GM12878 (cell line): ENCODE results near the gene GPC5. TPM values are rescaled to one million over a fixed set of nuclear protein-coding genes. Genes with fewer than 3 reads are reported as not detected.

Source experiments
- ATAC-seq: fragments of 200-7000 bp; cut with Tn5 transposase; 3 replicates; pipeline ENCODE4 v1.9.1; 2020; ENCODE audit warnings: mild to moderate bottlenecking, moderate library complexity
- BruUV-seq: library from RNA; stranded (reverse); fragments of 400-500 nt; replicated peaks from 2 replicates; lab custom pipeline; 2021; lab: Mats Ljungman, UMichigan
- CTCF ChIA-PET: fragments of 300-600 bp; sonication (Branson Sonifier 250); formaldehyde crosslinking; extraction: SDS; loops from one replicate; lab custom pipeline; 2021; ENCODE audit warnings: inconsistent platforms; lab: Yijun Ruan, JAX
- POLR2A ChIA-PET: fragments of 350-600 bp; formaldehyde crosslinking; extraction: SDS; loops from one replicate; lab custom pipeline; 2021; ENCODE audit warnings: inconsistent platforms; lab: Charles Lee
- RAD21 ChIA-PET: fragments of 300-600 bp; sonication (Branson Sonifier 250); formaldehyde crosslinking; loops from one replicate; lab custom pipeline; 2023; ENCODE audit warnings: antibody characterized with exemption; ENCODE audit not compliant: unreplicated experiment; lab: Charles Lee
- SMC1A ChIA-PET: fragments of 300-600 bp; sonication (Branson Sonifier 250); formaldehyde crosslinking; loops from one replicate; lab custom pipeline; 2023; ENCODE audit not compliant: unreplicated experiment, uncharacterized antibody; lab: Charles Lee
- DNase-seq: peaks from one replicate; pipeline ENCODE4 v3.0.0-alpha.2; 2011; ENCODE audit warnings: low read depth, low spot score
- FAIRE-seq: peaks from 3 replicates; lab custom pipeline; 2011; peaks lifted over from hg19 to GRCh38; lab: Jason Lieb, UNC
- H2AFZ ChIP-seq: 2 replicates; pipeline ENCODE4 v1.6.0; 2011; ENCODE audit warnings: low read depth, low read length, control low read depth; ENCODE audit not compliant: control insufficient read depth
- H3K27ac ChIP-seq: 2 replicates; pipeline ENCODE4 v1.5.1; 2011; ENCODE audit warnings: control low read depth; ENCODE audit not compliant: control insufficient read depth, insufficient read depth
- H3K27me3 ChIP-seq, 2 experiments: replicated peaks in 1 of 2; 2 replicates each; pipeline versions ENCODE4 v1.6.0 to v1.6.1; 2011; ENCODE audit warnings: low read length in 1 of 2; ENCODE audit not compliant: control insufficient read depth in 2 of 2, insufficient read depth in 2 of 2
- H3K36me3 ChIP-seq, 2 experiments: 2 replicates each; pipeline ENCODE4 v1.5.1; 2011; ENCODE audit warnings: low read length in 1 of 2; ENCODE audit not compliant: control insufficient read depth in 2 of 2, insufficient read depth in 2 of 2
- H3K4me1 ChIP-seq: 2 replicates; pipeline ENCODE4 v1.6.1; 2011; ENCODE audit warnings: mild to moderate bottlenecking, low read length, moderate library complexity, mixed read lengths; ENCODE audit not compliant: control insufficient read depth, insufficient read depth
- H3K4me2 ChIP-seq: 2 replicates; pipeline ENCODE4 v1.6.0; 2011; ENCODE audit warnings: control low read depth; ENCODE audit not compliant: control insufficient read depth, insufficient read depth
- H3K4me3 ChIP-seq: fragments of 200-600 bp; sonication (generic); 2 replicates; pipeline ENCODE4 v1.5.1; 2016
- H3K79me2 ChIP-seq: 2 replicates; pipeline ENCODE4 v1.6.0; 2011; ENCODE audit warnings: low read length; ENCODE audit not compliant: control insufficient read depth, insufficient read depth
- H3K9ac ChIP-seq: 2 replicates; pipeline ENCODE4 v1.8.0; 2011; ENCODE audit warnings: low read length, control low read depth, mixed read lengths; ENCODE audit not compliant: control insufficient read depth, insufficient read depth
- H3K9me3 ChIP-seq: replicated peaks from 3 replicates; pipeline ENCODE4 v1.5.1; 2011; ENCODE audit warnings: mild to moderate bottlenecking, low read length; ENCODE audit not compliant: control insufficient read depth, insufficient read depth
- H4K20me1 ChIP-seq: 2 replicates; pipeline ENCODE4 v1.6.0; 2011; ENCODE audit not compliant: control insufficient read depth, insufficient read depth
- BHLHE40 ChIP-seq, 2 experiments: fragments of 450-650 bp in 1 of 2; IDR thresholded peaks; 2 replicates each; pipeline ENCODE4 v1.6.1; 2011 to 2017; ENCODE audit warnings: low read depth in 2 of 2, borderline replicate concordance in 1 of 2, improper control_type of control experiment in 1 of 2, low read length in 1 of 2, mild to moderate bottlenecking in 1 of 2
- CBFB ChIP-seq: IDR thresholded peaks from 2 replicates; pipeline ENCODE4 v1.6.1; 2016; ENCODE audit warnings: antibody characterized with exemption, low read depth
- CBX3 ChIP-seq: fragments of 200-600 bp; sonication (generic); IDR thresholded peaks from 2 replicates; pipeline ENCODE4 v1.6.1; 2016; ENCODE audit warnings: low read depth, borderline replicate concordance
- KAT2A ChIP-seq: conservative IDR thresholded peaks from 2 replicates; pipeline ENCODE4 v1.6.1; 2011; ENCODE audit warnings: low read depth, low read length; ENCODE audit not compliant: control insufficient read depth
- MYB ChIP-seq: fragments of 150-350 bp; IDR thresholded peaks from 2 replicates; pipeline ENCODE4 v1.6.1; 2014; ENCODE audit warnings: mild to moderate bottlenecking, low read depth, low read length, borderline replicate concordance
- PAX5 ChIP-seq: IDR thresholded peaks from 2 replicates; pipeline ENCODE4 v1.6.1; 2011; ENCODE audit warnings: low read depth, low read length, borderline replicate concordance
- POLR2AphosphoS5 ChIP-seq: IDR thresholded peaks from 2 replicates; pipeline ENCODE4 v1.6.1; 2011; ENCODE audit warnings: mild to moderate bottlenecking, low read length, inconsistent platforms
- RB1 ChIP-seq: fragments of 450-650 bp; formaldehyde crosslinking; IDR thresholded peaks from 2 replicates; pipeline ENCODE4 v1.6.1; 2017; ENCODE audit warnings: mild to moderate bottlenecking, borderline replicate concordance
- RCOR1 ChIP-seq: conservative IDR thresholded peaks from 2 replicates; pipeline ENCODE4 v1.6.1; 2012; ENCODE audit warnings: low read depth, low read length, improper control_type of control experiment
- SIX5 ChIP-seq: IDR thresholded peaks from 2 replicates; pipeline ENCODE4 v1.6.1; 2011; ENCODE audit warnings: mild to moderate bottlenecking, low read depth, low read length, moderate library complexity; ENCODE audit not compliant: severe bottlenecking
- SMC3 ChIP-seq: IDR thresholded peaks from 2 replicates; pipeline ENCODE4 v1.6.1; 2011; ENCODE audit warnings: low read length, improper control_type of control experiment, borderline replicate concordance
- SREBF2 ChIP-seq: IDR thresholded peaks from 2 replicates; pipeline ENCODE4 v1.6.1; 2012; ENCODE audit warnings: mild to moderate bottlenecking, low read length
- ZBED1 ChIP-seq: IDR thresholded peaks from 2 replicates; pipeline ENCODE4 v1.6.1; 2016; ENCODE audit warnings: borderline replicate concordance
- WGBS: methylation state at CpG from one replicate; pipeline ENCODE4 v1.1.6; 2016; ENCODE audit warnings: low lambda C conversion rate; ENCODE audit not compliant: insufficient replicate concordance, insufficient coverage; ENCODE audit errors: missing lambda C conversion rate; 5-methylcytosine and 5-hydroxymethylcytosine counted together
- in situ Hi-C: fragments of 300-500 bp; cut with MboI; formaldehyde crosslinking; loops from 9 replicates; pipeline ENCODE4 v1.14.3; 2018; ENCODE audit warnings: mixed read lengths
- intact Hi-C: fragments of 100-400 bp; cut with micrococcal nuclease; formaldehyde crosslinking; loops from one replicate; pipeline ENCODE4 v1.14.2; 2022; ENCODE audit not compliant: unreplicated experiment
- polyA plus RNA-seq, 11 experiments: library from polyadenylated mRNA; depleted of rRNA in 4 of 11; unstranded in 6 of 11; stranded (reverse) in 5 of 11; fragments of >200 nt; fragmentation: Nextera tagmentation in 4 of 11; fragmentation: Illumina TruSeq in 1 of 11; extraction: Ambion mirVana in 4 of 11; extraction: Trizol in 1 of 11; gene quantifications; 1 replicate in 1 of 11; 2 replicates in 10 of 11; pipeline versions ENCODE4 v1.2.1 to v1.2.3, GENCODE V29; 2011 to 2016; ENCODE audit warnings: inconsistent platforms in 2 of 11, missing spikeins in 2 of 11, low read depth in 1 of 11
- total RNA-seq, 4 experiments: library from RNA; depleted of rRNA in 3 of 4; stranded (reverse); fragments of >200 nt in 3 of 4; fragmentation: Illumina TruSeq in 1 of 4; extraction: Trizol in 1 of 4; gene quantifications; 2 replicates each; pipeline versions ENCODE4 v1.2.1 to v1.2.3, GENCODE V29; 2013 to 2021
- TF ChIP-seq, protein P1 (sequence below): IDR thresholded peaks from 2 replicates; pipeline ENCODE4 v1.6.1; 2011; ENCODE audit warnings: mild to moderate bottlenecking, low read depth, low read length, moderate library complexity; ENCODE audit not compliant: insufficient replicate concordance
- TF ChIP-seq, protein P2 (sequence below): IDR thresholded peaks from 2 replicates; pipeline ENCODE4 v1.6.1; 2012; ENCODE audit warnings: low read depth, low read length, improper control_type of control experiment
- TF ChIP-seq, protein P3 (sequence below): fragments of 150-350 bp; IDR thresholded peaks from 2 replicates; pipeline ENCODE4 v1.6.1; 2014; ENCODE audit warnings: mild to moderate bottlenecking, low read depth, low read length

GPC5 gene
- total and polyA plus RNA-seq, 10 of the 15 experiments (the other 5 are each of a cell fraction or from before 2014, with no cell fraction given): 0.05 to 0.87 (median 0.44) TPM; not detected in 1

DNA sequence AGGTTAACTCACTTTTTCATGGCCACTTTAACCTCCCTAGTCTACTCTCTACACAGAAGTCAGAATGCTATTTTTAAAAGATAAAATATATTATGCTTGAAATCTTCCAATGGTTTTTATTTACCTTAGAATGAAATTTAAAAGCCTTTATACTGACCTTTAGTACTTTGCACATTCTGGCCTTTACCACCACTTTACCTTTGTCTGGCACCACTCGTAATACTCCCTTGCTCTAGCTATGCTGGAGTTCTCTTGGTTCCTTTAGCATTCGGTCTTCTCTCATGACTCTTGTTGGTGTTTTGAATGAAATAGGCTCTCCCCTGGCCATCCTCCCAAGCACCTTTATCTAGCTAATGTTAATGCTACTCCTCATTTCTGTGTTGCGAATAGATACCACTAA is 310.8 kb downstream of the GPC5 start:
- H3K9ac ChIP-seq: no peak overlapping the region
- CTCF ChIA-PET: no interaction called here
- no peaks in the 10 kb centered on the region for H4K20me1 ChIP-seq
- in situ Hi-C loops (no loop called here), intact Hi-C loops (no loop called here)
- H3K4me1 ChIP-seq: no peaks in the 10 kb centered on the region
- no peak for ATAC-seq
- RAD21 ChIA-PET: no interaction called here
- no peak overlapping the region for H3K4me3 ChIP-seq
- H3K27ac ChIP-seq: no peak overlapping the region
- H3K27me3 ChIP-seq: no peaks in the 10 kb centered on the region
- BruUV-seq: no TSS peak
- no peak for FAIRE-seq
- no peak overlapping the region for H3K4me2 ChIP-seq
- H3K79me2 ChIP-seq: no peaks in the 10 kb centered on the region
- DNase-seq: no peak
- no peak overlapping the region for H2AFZ ChIP-seq
- POLR2A ChIA-PET: no interaction called here
- no peaks in the 10 kb centered on the region for H3K9me3 ChIP-seq
- WGBS: 61% methylated on average over 3 of the region's 3 CpGs
- no peaks in the 10 kb centered on the region for H3K36me3 ChIP-seq
- SMC1A ChIA-PET: no interaction called here
- TF ChIP-seq, protein P1, sequence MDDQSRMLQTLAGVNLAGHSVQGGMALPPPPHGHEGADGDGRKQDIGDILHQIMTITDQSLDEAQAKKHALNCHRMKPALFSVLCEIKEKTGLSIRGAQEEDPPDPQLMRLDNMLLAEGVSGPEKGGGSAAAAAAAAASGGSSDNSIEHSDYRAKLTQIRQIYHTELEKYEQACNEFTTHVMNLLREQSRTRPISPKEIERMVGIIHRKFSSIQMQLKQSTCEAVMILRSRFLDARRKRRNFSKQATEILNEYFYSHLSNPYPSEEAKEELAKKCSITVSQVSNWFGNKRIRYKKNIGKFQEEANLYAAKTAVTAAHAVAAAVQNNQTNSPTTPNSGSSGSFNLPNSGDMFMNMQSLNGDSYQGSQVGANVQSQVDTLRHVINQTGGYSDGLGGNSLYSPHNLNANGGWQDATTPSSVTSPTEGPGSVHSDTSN: no peak
- TF ChIP-seq RCOR1 (no peak), CBX3 (no peak), ZBED1 (no peak), RB1 (no peak), SIX5 (no peak), BHLHE40 (IDR thresholded peaks at IDR 0.05; ENCODE audit: borderline replicate concordance in 1 of 2, low read depth in 2 of 2, low read length in 1 of 2) (no peak), POLR2AphosphoS5 (no peak), SMC3 (no peak), PAX5 (no peak), KAT2A (no peak), MYB (no peak), CBFB (no peak), SREBF2 (no peak)
- TF ChIP-seq, protein P2, sequence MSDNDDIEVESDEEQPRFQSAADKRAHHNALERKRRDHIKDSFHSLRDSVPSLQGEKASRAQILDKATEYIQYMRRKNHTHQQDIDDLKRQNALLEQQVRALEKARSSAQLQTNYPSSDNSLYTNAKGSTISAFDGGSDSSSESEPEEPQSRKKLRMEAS: no peak
- TF ChIP-seq, protein P3, sequence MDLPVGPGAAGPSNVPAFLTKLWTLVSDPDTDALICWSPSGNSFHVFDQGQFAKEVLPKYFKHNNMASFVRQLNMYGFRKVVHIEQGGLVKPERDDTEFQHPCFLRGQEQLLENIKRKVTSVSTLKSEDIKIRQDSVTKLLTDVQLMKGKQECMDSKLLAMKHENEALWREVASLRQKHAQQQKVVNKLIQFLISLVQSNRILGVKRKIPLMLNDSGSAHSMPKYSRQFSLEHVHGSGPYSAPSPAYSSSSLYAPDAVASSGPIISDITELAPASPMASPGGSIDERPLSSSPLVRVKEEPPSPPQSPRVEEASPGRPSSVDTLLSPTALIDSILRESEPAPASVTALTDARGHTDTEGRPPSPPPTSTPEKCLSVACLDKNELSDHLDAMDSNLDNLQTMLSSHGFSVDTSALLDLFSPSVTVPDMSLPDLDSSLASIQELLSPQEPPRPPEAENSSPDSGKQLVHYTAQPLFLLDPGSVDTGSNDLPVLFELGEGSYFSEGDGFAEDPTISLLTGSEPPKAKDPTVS: no peak
